ENCODE measurements around the gene MLXIPL.
"Not testable (repeated sequence)": the region's sequence is repeated elsewhere in the genome, so short reads cannot be mapped to it uniquely, and the experiment has no call there.

Gene MLXIPL

GRCh38 chr7:73610105-73610504, 14.2 kb downstream of the MLXIPL start:
- TF ChIP-seq CTCF (IDR thresholded peaks at IDR 0.05; ENCODE audit: insufficient read depth, low read length, missing control alignments), result no peak
- DNase-seq (ENCODE audit: low read depth, low spot score), result no peak
- H3K4me3 ChIP-seq (ENCODE audit: low read depth, low read length), result no peak overlapping the region
- ChIA-PET POLR2A (interaction anchor here (1.0 kb wide), 1 partner anchor 92 kb away, joined by 3 read pairs; no protein-coding TSS in a partner anchor), CTCF (interaction anchor here (1.3 to 12.1 kb wide), 7 partner anchors 9 to 246 kb away, joined by 3 to 231 read pairs (median 5); partner anchors contain the start of genes ABHD11 and STX1A)

DNA sequence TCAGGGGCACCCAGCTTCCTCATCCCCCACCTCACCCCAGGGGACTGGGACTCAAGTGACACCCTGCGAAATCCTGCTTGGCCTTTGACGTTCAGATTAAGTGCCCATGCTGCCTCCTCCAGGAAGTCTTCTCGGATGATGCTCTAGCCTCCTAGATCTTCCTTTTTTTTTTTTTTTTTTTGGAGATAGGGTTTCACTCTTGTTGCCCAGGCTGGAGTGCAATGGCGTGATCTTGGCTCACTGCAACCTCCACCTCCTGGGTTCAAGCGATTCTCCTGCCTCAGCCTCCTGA, 16.7 kb downstream of the MLXIPL start:
- CTCF ChIA-PET, result interaction anchor here (1.0 to 12.1 kb wide), 34 partner anchors 9 to 249 kb away, joined by 3 to 231 read pairs (median 12); partner anchors contain the start of genes ABHD11, METTL27, MLXIPL and STX1A
- POLR2A ChIA-PET; H3K4me3 ChIP-seq (ENCODE audit: low read depth, low read length); DNase-seq (ENCODE audit: low read depth, low spot score): not testable (repeated sequence)

DNA sequence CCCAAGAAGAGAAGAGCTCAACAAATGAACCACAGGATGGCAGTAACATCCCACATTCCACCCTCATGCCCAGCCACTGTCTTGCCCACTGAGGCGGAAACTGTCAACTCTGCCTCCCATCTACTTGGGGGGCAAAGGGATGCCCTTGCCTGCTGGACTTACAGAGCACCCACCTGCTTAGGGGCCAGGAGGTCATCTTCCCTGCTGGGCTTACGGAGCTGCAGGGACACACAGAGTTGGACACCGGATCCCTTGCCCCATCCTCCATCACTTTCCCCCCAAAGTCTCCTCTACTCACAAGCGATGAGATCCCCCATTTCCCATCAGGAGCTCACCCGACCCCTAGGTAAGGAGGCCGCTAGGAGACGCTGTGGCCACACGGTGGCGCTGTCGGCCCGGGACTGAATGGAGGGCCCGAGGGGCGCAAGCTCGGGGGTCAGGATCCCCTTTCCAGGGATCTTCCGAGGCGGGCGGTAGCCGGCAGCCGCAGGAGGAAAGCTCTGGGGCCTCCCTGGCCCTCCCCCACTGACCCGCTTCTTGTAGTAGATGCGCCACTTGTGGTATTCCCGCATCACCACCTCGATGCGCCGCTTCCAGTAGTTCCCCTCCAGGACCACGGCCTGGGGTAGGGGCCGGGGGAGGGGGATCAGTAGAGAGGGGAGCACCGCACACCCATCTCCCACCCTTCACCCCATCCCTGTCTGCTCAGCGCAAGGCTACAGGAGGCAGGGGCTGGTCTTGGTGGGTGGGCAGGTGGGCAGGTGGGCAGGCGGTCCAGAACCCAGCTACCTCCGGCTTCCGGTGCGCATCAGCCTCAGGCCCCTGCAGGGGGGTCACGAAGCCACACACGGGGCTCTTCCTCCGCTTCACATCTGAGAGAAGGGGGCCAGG, 17.3 kb downstream of the MLXIPL start:
- ChIA-PET POLR2A (no interaction called here), CTCF (interaction anchor here (0.7 to 12.1 kb wide), 45 partner anchors 10 to 250 kb away, joined by 3 to 231 read pairs (median 6); partner anchors contain the start of genes ABHD11, METTL27, MLXIPL and STX1A)
- no peak for DNase-seq (ENCODE audit: low read depth, low spot score)
- TF ChIP-seq CTCF (IDR thresholded peaks at IDR 0.05; ENCODE audit: insufficient read depth, low read length, missing control alignments), result peak; percentile 91
- H3K4me3 ChIP-seq (ENCODE audit: low read depth, low read length), result peak overlapping the region; percentile 37

DNA sequence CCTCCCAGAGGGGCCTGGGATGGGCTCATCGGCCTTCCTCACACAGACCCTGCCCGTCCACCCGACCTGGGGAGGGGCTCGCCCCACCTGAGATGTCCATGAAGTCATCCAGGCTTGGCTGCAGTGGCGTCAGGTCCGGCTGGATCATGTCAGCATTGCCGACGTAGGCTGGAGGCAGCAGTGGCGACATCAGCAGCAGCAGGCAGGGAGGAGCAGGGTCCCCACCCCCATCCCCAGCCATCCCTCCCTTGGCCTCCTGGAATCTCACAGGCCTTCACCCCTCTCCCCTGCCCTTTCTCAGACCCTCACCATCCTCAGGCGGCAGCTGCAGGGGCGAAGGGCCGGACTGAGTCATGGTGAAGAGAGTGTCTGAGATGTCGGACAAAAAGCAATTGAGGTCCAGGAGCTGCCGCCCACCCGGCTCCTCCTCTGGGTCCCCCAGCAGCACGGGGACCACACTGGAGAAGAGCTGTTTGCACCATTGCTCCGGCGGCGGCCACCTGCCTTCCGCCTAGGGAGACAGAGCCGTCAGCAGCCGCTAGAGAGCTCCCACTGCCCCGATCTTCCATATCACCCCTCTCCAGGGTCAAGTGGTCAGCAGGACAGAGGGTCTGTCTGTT, 18.6 kb downstream of the MLXIPL start:
- no peak overlapping the region for H3K4me3 ChIP-seq (ENCODE audit: low read depth, low read length)
- ChIA-PET CTCF (interaction anchor here (1.3 to 12.1 kb wide), 18 partner anchors 10 to 249 kb away, joined by 3 to 231 read pairs (median 20); partner anchors contain the start of genes ABHD11, STX1A, TBL2 and VPS37D), POLR2A (no interaction called here)
- TF ChIP-seq CTCF (IDR thresholded peaks at IDR 0.05; ENCODE audit: insufficient read depth, low read length, missing control alignments), result no peak
- DNase-seq (ENCODE audit: low read depth, low spot score), result no peak

GRCh38 chr7:73602721-73603651, 21.3 kb downstream of the MLXIPL start:
- no peak overlapping the region for H3K4me3 ChIP-seq (ENCODE audit: low read depth, low read length)
- DNase-seq (ENCODE audit: low read depth, low spot score), result no peak
- ChIA-PET POLR2A (no interaction called here), CTCF (interaction anchor here (1.1 to 12.1 kb wide), 6 partner anchors 11 to 132 kb away, joined by 3 to 231 read pairs (median 34); partner anchors contain the start of genes ABHD11, STX1A and VPS37D)
- no peak for TF ChIP-seq CTCF (IDR thresholded peaks at IDR 0.05; ENCODE audit: insufficient read depth, low read length, missing control alignments)

- no peak for TF ChIP-seq CTCF (IDR thresholded peaks at IDR 0.05; ENCODE audit: insufficient read depth, low read length, missing control alignments)
- CTCF ChIA-PET, result interaction anchor here (1.0 to 1.7 kb wide), 4 partner anchors 13 to 135 kb away, joined by 3 to 10 read pairs (median 4); no protein-coding TSS in a partner anchor
- POLR2A ChIA-PET, result no interaction called here
- H3K4me3 ChIP-seq (ENCODE audit: low read depth, low read length), result no peak overlapping the region
- DNase-seq (ENCODE audit: low read depth, low spot score), result no peak
Measured at GRCh38 chr7:73599916-73600315, 24.4 kb downstream of the MLXIPL start.

All from AG04449 (cell line).